K562 (cell line): ENCODE results near the gene FA2H. TPM values are rescaled to one million over a fixed set of nuclear protein-coding genes. Genes with fewer than 3 reads are reported as not detected.

Experiments
- ATAC-seq: fragments of 200-7000 bp; cut with Tn5 transposase; 3 replicates; pipeline ENCODE4 v1.9.1; 2020; ENCODE audit warnings: moderate library complexity
- BruUV-seq: library from RNA; stranded (reverse); fragments of 400-500 nt; replicated peaks from 2 replicates; lab custom pipeline; 2021; lab: Mats Ljungman, UMichigan
- CTCF ChIA-PET: fragments of 300-600 bp; formaldehyde crosslinking; extraction: SDS; loops from one replicate; lab custom pipeline; 2021; ENCODE audit warnings: low intra/inter-chr PET ratio; lab: Yijun Ruan, JAX
- POLR2A ChIA-PET: fragments of 300-600, 350-650 bp; sonication (Branson Sonifier 250); formaldehyde crosslinking; extraction: SDS; loops from one replicate; lab custom pipeline; 2021; ENCODE audit warnings: antibody characterized with exemption, inconsistent platforms; lab: Yijun Ruan, JAX
- DNase-seq, 4 experiments: peaks; one replicate each; pipeline versions ENCODE4 v3.0.0 to v3.0.0-alpha.2; 2011 to 2018; ENCODE audit warnings: low spot score in 3 of 4, mixed read lengths in 3 of 4; ENCODE audit errors: extremely low read depth in 1 of 4
- FAIRE-seq: peaks from 2 replicates; lab custom pipeline; 2011; peaks lifted over from hg19 to GRCh38; lab: Jason Lieb, UNC
- H2AFZ ChIP-seq: 2 replicates; pipeline ENCODE4 v1.6.0; 2011; ENCODE audit warnings: low read depth, low read length, control low read depth, inconsistent platforms
- H3K27ac ChIP-seq: fragments of 200-600 bp; 3 replicates; pipeline ENCODE4 v1.8.0; 2011; ENCODE audit warnings: low read depth, mild to moderate bottlenecking, control low read depth, inconsistent platforms, low read length, moderate library complexity, mixed read lengths; ENCODE audit errors: extremely low read depth
- H3K27me3 ChIP-seq, 2 experiments: fragments of 300-600 bp in 1 of 2; 2 replicates in 1 of 2; 3 replicates in 1 of 2; pipeline versions ENCODE4 v1.6.0 to v1.8.0; 2011; ENCODE audit warnings: inconsistent platforms in 2 of 2, low read length in 2 of 2, mild to moderate bottlenecking in 1 of 2, mixed read lengths in 1 of 2, moderate library complexity in 1 of 2; ENCODE audit not compliant: control insufficient read depth in 2 of 2, insufficient read depth in 2 of 2
- H3K36me3 ChIP-seq: fragments of 300-600 bp; 3 replicates; pipeline ENCODE4 v1.8.0; 2011; ENCODE audit warnings: mild to moderate bottlenecking, low read length, inconsistent platforms; ENCODE audit not compliant: control insufficient read depth, insufficient read depth
- H3K4me1 ChIP-seq, 2 experiments: fragments of 200-600 bp in 1 of 2; replicated peaks in 1 of 2; 2 replicates in 1 of 2; 3 replicates in 1 of 2; pipeline versions ENCODE4 v1.5.1 to v1.8.0; 2011; ENCODE audit warnings: inconsistent platforms in 2 of 2, low read length in 2 of 2, mild to moderate bottlenecking in 1 of 2, mixed read lengths in 1 of 2, moderate library complexity in 1 of 2; ENCODE audit not compliant: control insufficient read depth in 2 of 2, insufficient read depth in 2 of 2
- H3K4me2 ChIP-seq: 2 replicates; pipeline ENCODE4 v1.6.1; 2011; ENCODE audit warnings: low read length, control low read depth, inconsistent platforms, mixed read lengths; ENCODE audit not compliant: insufficient read depth
- H3K4me3 ChIP-seq: fragments of 200-600 bp; sonication (generic), shearing (Covaris generic); 2 replicates; pipeline ENCODE4 v1.5.1; 2016; ENCODE audit warnings: control low read depth, inconsistent platforms
- H3K79me2 ChIP-seq: fragments of 200-600 bp; 3 replicates; pipeline ENCODE4 v1.8.0; 2011; ENCODE audit warnings: low read length, inconsistent platforms; ENCODE audit not compliant: control insufficient read depth, insufficient read depth
- H3K9ac ChIP-seq, 2 experiments: 2 replicates each; pipeline versions ENCODE4 v1.6.0 to v1.6.1; 2011; ENCODE audit warnings: low read depth in 2 of 2, low read length in 2 of 2, control low read depth in 1 of 2, inconsistent platforms in 1 of 2, mild to moderate bottlenecking in 1 of 2, mixed read lengths in 1 of 2; ENCODE audit not compliant: insufficient read depth in 1 of 2
- H3K9me1 ChIP-seq: one replicate; pipeline ENCODE4 v1.6.0; 2011; ENCODE audit warnings: inconsistent platforms, mild to moderate bottlenecking, low read length, moderate library complexity; ENCODE audit not compliant: control insufficient read depth, insufficient read depth
- H3K9me3 ChIP-seq: replicated peaks from 2 replicates; pipeline ENCODE4 v1.5.1; 2011; ENCODE audit warnings: low read depth, low read length, inconsistent platforms; ENCODE audit not compliant: control insufficient read depth, insufficient read depth
- H4K20me1 ChIP-seq: replicated peaks from 2 replicates; pipeline ENCODE4 v1.6.1; 2011; ENCODE audit warnings: low read length, inconsistent platforms, mixed read lengths; ENCODE audit not compliant: control insufficient read depth, insufficient read depth
- CBX3 ChIP-seq, 2 experiments: IDR thresholded peaks; 1 replicate in 1 of 2; 2 replicates in 1 of 2; pipeline ENCODE4 v1.6.1; 2012; ENCODE audit warnings: inconsistent platforms in 2 of 2, low read length in 2 of 2, borderline replicate concordance in 1 of 2, control low read depth in 1 of 2
- ELF2 ChIP-seq: fragments of 250-450 bp; sonication (Bioruptor Pico); IDR thresholded peaks from 2 replicates; pipeline ENCODE4 v1.5.0; 2021; ENCODE audit warnings: mild to moderate bottlenecking
- FOS ChIP-seq: IDR thresholded peaks from 3 replicates; pipeline ENCODE4 v1.6.1; 2011; ENCODE audit not compliant: insufficient read length; ENCODE audit errors: extremely low read depth
- FOXA1 ChIP-seq: fragments of 450-650 bp; IDR thresholded peaks from 2 replicates; pipeline ENCODE4 v1.6.1; 2016; ENCODE audit warnings: mild to moderate bottlenecking, borderline replicate concordance
- HNRNPL ChIP-seq: fragments of 200-400 bp; formaldehyde crosslinking; IDR thresholded peaks from 2 replicates; pipeline ENCODE4 v1.6.1; 2017; ENCODE audit warnings: low read depth, mild to moderate bottlenecking, low read length
- MTF1 ChIP-seq: fragments of 250-450 bp; sonication (Bioruptor Pico); IDR thresholded peaks from 2 replicates; pipeline ENCODE4 v1.9.0; 2021; ENCODE audit warnings: moderate library complexity, mild to moderate bottlenecking, inconsistent platforms, borderline replicate concordance
- NR2C1 ChIP-seq, 2 experiments: fragments of 450-650 bp; IDR thresholded peaks; 2 replicates each; pipeline ENCODE4 v1.6.1; 2017; ENCODE audit warnings: mild to moderate bottlenecking in 2 of 2, antibody characterized with exemption in 1 of 2, inconsistent platforms in 1 of 2, missing compliant biosample characterization in 1 of 2, missing genetic modification characterization in 1 of 2
- PHB2 ChIP-seq: fragments of 450-650 bp; IDR thresholded peaks from 2 replicates; pipeline ENCODE4 v1.6.1; 2017; ENCODE audit warnings: low read depth
- PML ChIP-seq: IDR thresholded peaks from 2 replicates; pipeline ENCODE4 v1.6.1; 2012; ENCODE audit warnings: low read length, inconsistent platforms
- POLR2A ChIP-seq: fragments of 450-650 bp; conservative IDR thresholded peaks from 2 replicates; pipeline ENCODE4 v1.6.1; 2016
- POLR2G ChIP-seq: fragments of 200-400 bp; formaldehyde crosslinking; IDR thresholded peaks from 2 replicates; pipeline ENCODE4 v1.6.1; 2017; ENCODE audit warnings: low read depth, mild to moderate bottlenecking, antibody characterized with exemption, low read length, moderate library complexity
- PURB ChIP-seq: sonication (generic); formaldehyde crosslinking; IDR thresholded peaks from 2 replicates; pipeline ENCODE4 v1.9.0; 2021; ENCODE audit warnings: low read depth, mild to moderate bottlenecking, missing genetic modification reagents
- RAD51 ChIP-seq: fragments of 450-650 bp; IDR thresholded peaks from 2 replicates; pipeline ENCODE4 v1.7.1; 2016; ENCODE audit warnings: low read depth, mild to moderate bottlenecking, borderline replicate concordance
- RCOR1 ChIP-seq, 2 experiments: IDR thresholded peaks; 2 replicates each; pipeline ENCODE4 v1.6.1; 2012; ENCODE audit warnings: low read depth in 2 of 2, low read length in 2 of 2, borderline replicate concordance in 1 of 2, improper control_type of control experiment in 1 of 2
- ZFP36 ChIP-seq: fragments of 150-350 bp; IDR thresholded peaks from 2 replicates; pipeline ENCODE4 v1.6.1; 2018; ENCODE audit warnings: low read length, low read depth; ENCODE audit not compliant: partially characterized antibody
- ZNF143 ChIP-seq: sonication (generic); formaldehyde crosslinking; IDR thresholded peaks from 2 replicates; pipeline ENCODE4 v1.9.0; 2022; ENCODE audit warnings: mild to moderate bottlenecking, missing genetic modification reagents
- ZNF197 ChIP-seq: fragments of 200-800 bp; sonication (Bioruptor generic); IDR thresholded peaks from 2 replicates; pipeline ENCODE4 v1.6.1; 2016; ENCODE audit warnings: low read depth, missing genetic modification characterization, missing compliant biosample characterization
- ZNF584 ChIP-seq: fragments of 200-800 bp; sonication (Bioruptor generic); IDR thresholded peaks from 2 replicates; pipeline ENCODE4 v1.6.1; 2016; ENCODE audit warnings: low read depth, mild to moderate bottlenecking, missing genetic modification characterization, missing compliant biosample characterization
- WGBS: fragments of 100-300 bp; shearing (Covaris generic); methylation state at CpG from one replicate; pipeline ENCODE4 v1.1.6; 2016; ENCODE audit warnings: low coverage, mixed read lengths; ENCODE audit not compliant: insufficient coverage; ENCODE audit errors: missing lambda C conversion rate; 5-methylcytosine and 5-hydroxymethylcytosine counted together
- in situ Hi-C: fragments of 300-500 bp; cut with MboI; formaldehyde crosslinking; loops from 4 replicates; pipeline ENCODE4 v1.15.0; 2018; ENCODE audit warnings: inconsistent platforms, mixed read lengths
- intact Hi-C: fragments of 100-400 bp; cut with micrococcal nuclease; formaldehyde crosslinking; loops from 2 replicates; pipeline ENCODE4 v1.14.2; 2022
- polyA plus RNA-seq, 8 experiments: library from polyadenylated mRNA; depleted of rRNA in 4 of 8; stranded (reverse) in 5 of 8; unstranded in 3 of 8; fragments of >200 nt; fragmentation: Nextera tagmentation in 2 of 8; fragmentation: Illumina TruSeq in 1 of 8; extraction: Ambion mirVana in 2 of 8; extraction: Trizol in 1 of 8; gene quantifications; 2 replicates each; pipeline versions ENCODE4 v1.2.1 to v1.2.3, GENCODE V29; 2011 to 2014; ENCODE audit warnings: inconsistent platforms in 1 of 8, missing spikeins in 1 of 8
- total RNA-seq, 7 experiments: library from RNA; depleted of rRNA in 6 of 7; stranded (reverse); fragments of >200 nt in 6 of 7; fragmentation: Illumina TruSeq in 2 of 7; extraction: Trizol in 2 of 7; gene quantifications; 2 replicates each; pipeline versions ENCODE4 v1.2.1 to v1.2.3, GENCODE V29; 2011 to 2021; ENCODE audit warnings: low replicate concordance in 1 of 7
- TF ChIP-seq, protein P1 (sequence below): sonication (generic); formaldehyde crosslinking; IDR thresholded peaks from 2 replicates; pipeline ENCODE4 v1.5.0; 2020; ENCODE audit warnings: missing genetic modification reagents
- TF ChIP-seq, protein P2 (sequence below): sonication (generic); formaldehyde crosslinking; IDR thresholded peaks from 2 replicates; pipeline ENCODE4 v1.8.0; 2022; ENCODE audit warnings: mild to moderate bottlenecking, low read depth, missing genetic modification reagents

Gene FA2H
- total and polyA plus RNA-seq, 9 of the 15 experiments (the other 6 are each of a cell fraction or from before 2014, with no cell fraction given) = not detected

DNA sequence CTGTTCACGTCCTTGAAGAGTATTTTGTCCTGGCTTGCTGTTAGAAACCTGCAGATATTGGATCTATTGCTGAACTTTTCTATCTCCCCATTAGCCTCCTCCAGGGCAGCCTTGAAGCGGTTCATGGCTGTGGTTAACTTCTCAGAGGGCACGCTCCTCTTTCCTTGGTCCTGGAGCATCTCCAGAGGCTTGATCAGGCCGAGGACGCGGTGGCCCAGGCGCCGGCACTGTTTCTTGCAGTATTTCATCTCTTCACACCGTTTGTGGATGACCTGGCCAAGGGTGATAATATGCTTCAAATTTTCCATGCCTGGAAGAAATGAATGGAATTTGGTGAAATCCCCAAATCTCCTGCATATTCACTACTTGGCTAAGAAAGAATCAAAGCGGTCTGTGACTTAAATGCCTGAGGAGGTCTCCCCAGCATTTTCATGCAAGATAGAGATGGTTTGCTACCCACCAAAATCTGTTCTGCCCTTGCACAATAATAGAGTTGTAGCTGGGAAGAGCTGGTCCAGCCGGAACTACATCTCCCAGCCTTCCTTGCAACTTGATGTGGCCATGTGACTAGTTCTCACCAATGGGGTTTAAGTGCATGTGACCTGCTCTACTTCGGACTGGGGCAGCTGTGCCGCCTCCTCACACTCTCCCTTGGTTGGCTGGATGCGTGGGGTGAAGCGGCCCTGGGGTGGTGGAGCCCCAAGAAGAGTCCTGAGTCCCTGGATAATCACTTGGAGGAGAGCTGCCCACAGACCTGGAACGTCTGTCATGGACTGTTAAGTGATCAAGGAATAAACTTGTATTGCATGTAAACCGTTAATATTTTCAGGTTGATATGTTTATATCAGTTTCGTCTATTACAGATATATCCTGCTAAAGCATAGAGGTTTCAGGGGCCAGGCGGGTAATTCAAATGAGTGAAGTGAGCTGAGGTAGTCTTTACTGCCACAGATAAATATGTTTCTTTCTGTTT, 78.9 kb downstream of the FA2H start:
- peak overlapping the region; percentile 87 for H2AFZ ChIP-seq
- H3K9ac ChIP-seq = peak overlapping the region; percentile 48 to 64; a peak in 3 of 4 replicates
- 20% methylated on average over 19 of the region's 19 CpGs for WGBS
- intact Hi-C loops (no loop called here), in situ Hi-C loops (no loop called here)
- H3K27ac ChIP-seq = peak overlapping the region; percentile 28; the same call in 1 of the 3 replicates
- H3K9me1 ChIP-seq = no peaks in the 10 kb centered on the region
- H3K79me2 ChIP-seq = no peaks in the 10 kb centered on the region; the same call in 2 of the 3 replicates
- peaks cover 6 to 8% of the 10 kb centered on the region in 2 experiments; a peak in 4 of 5 replicates for H3K4me1 ChIP-seq
- CTCF ChIA-PET = interaction anchor here (0.7 kb wide), 1 partner anchor 168 kb away, joined by 3 read pairs; no protein-coding TSS in a partner anchor
- no peaks in the 10 kb centered on the region for H3K9me3 ChIP-seq
- POLR2A ChIA-PET = interaction anchor here (1.0 to 2.2 kb wide), 5 partner anchors 10 to 40 kb away, joined by 3 to 10 read pairs (median 7); partner anchors contain the start of gene RFWD3
- peak overlapping the region; percentile 79 for H3K4me2 ChIP-seq
- H4K20me1 ChIP-seq = no peaks in the 10 kb centered on the region
- FAIRE-seq = peak; percentile 97
- peak; percentile 94 to 95 (median 95) for DNase-seq
- no peaks in the 10 kb centered on the region for H3K36me3 ChIP-seq
- H3K4me3 ChIP-seq = peak overlapping the region; percentile 27
- H3K27me3 ChIP-seq = no peaks in the 10 kb centered on the region
- peak; percentile 98 for ATAC-seq
- no TSS peak for BruUV-seq
- peak; percentile 78 for TF ChIP-seq POLR2A
- peak; percentile 20 for TF ChIP-seq ZFP36
- TF ChIP-seq ZNF143 (CRISPR knock-in tag) = peak; percentile 95
- TF ChIP-seq POLR2G = peak; percentile 64
- TF ChIP-seq ZNF197 (CRISPR knock-in tag) = no peak
- TF ChIP-seq PML = no peak
- TF ChIP-seq, protein P1, sequence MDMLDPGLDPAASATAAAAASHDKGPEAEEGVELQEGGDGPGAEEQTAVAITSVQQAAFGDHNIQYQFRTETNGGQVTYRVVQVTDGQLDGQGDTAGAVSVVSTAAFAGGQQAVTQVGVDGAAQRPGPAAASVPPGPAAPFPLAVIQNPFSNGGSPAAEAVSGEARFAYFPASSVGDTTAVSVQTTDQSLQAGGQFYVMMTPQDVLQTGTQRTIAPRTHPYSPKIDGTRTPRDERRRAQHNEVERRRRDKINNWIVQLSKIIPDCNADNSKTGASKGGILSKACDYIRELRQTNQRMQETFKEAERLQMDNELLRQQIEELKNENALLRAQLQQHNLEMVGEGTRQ (CRISPR knock-in tag) = peak; percentile 99
- TF ChIP-seq RCOR1 (IDR thresholded peaks at IDR 0.05; ENCODE audit: borderline replicate concordance in 1 of 2, low read depth in 2 of 2, low read length in 2 of 2) = peak in 1 of 2 experiments; percentile 57; a peak in 1 of 4 replicates
- no peak for TF ChIP-seq PURB (CRISPR knock-in tag)
- no peak for TF ChIP-seq PHB2
- TF ChIP-seq ZNF584 (CRISPR knock-in tag) = peak; percentile 38; the same call in 1 of the 2 replicates
- TF ChIP-seq RAD51 = peak; percentile 98
- no peak for TF ChIP-seq ELF2 (CRISPR knock-in tag)
- no peak for TF ChIP-seq MTF1 (CRISPR knock-in tag)
- TF ChIP-seq FOS = peak; percentile 97
- TF ChIP-seq HNRNPL = no peak
- TF ChIP-seq, protein P2, sequence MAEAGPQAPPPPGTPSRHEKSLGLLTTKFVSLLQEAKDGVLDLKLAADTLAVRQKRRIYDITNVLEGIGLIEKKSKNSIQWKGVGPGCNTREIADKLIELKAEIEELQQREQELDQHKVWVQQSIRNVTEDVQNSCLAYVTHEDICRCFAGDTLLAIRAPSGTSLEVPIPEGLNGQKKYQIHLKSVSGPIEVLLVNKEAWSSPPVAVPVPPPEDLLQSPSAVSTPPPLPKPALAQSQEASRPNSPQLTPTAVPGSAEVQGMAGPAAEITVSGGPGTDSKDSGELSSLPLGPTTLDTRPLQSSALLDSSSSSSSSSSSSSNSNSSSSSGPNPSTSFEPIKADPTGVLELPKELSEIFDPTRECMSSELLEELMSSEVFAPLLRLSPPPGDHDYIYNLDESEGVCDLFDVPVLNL = peak; percentile 38; the same call in 1 of the 2 replicates
- peak; percentile 70 for TF ChIP-seq NR2C1 (IDR thresholded peaks at IDR 0.05)
- TF ChIP-seq NR2C1 (tag; IDR thresholded peaks at IDR 0.05) = peak; percentile 89
- peak in 1 of 2 experiments; percentile 48; a peak in 1 of 3 replicates for TF ChIP-seq CBX3 (IDR thresholded peaks at IDR 0.05; ENCODE audit: borderline replicate concordance in 1 of 2, low read length in 2 of 2)
- no peak for TF ChIP-seq FOXA1
